GM18873 (cell line): ENCODE results near the gene IQCK.

Experiments
- ATAC-seq: cut with Tn5 transposase; IDR thresholded peaks from one replicate; pipeline ENCODE4 v1.9.1; 2021; ENCODE audit warnings: mild to moderate bottlenecking, moderate library complexity, moderate number of reproducible peaks; ENCODE audit not compliant: unreplicated experiment, low FRiP score

The IQCK gene

GRCh38 chr16:19876501-19877059, 158.5 kb downstream of the IQCK start:
- ATAC-seq = no peak

- no peak for ATAC-seq
These were observed 160.7 kb downstream of the IQCK start for GRCh38 chr16:19878757-19879156.

DNA sequence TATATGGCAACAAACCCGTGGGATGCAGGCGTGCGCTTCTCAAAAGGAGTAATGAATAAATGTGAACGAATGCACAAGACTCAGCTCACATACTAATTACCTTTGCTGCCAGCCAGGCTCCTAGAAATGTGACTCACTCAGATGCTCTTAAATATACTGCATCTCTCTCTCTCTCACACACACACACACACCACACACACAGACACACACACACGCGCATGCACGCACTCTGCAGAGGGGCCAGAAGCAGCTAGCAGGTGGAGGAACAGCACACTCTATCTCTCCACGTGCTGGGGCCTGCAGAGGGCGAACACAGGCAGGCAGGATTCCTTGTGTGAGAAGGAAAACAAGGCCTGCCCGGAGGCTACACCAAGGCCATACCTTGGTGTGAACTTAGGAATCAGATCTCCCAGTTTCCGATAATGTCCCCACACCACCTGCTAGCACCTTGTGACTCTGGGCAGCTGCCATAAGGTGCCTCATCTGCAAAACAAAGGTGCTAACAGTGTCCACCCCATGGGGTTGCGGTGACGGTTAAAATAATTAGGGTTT, 161.2 kb downstream of the IQCK start:
- no peak for ATAC-seq

DNA sequence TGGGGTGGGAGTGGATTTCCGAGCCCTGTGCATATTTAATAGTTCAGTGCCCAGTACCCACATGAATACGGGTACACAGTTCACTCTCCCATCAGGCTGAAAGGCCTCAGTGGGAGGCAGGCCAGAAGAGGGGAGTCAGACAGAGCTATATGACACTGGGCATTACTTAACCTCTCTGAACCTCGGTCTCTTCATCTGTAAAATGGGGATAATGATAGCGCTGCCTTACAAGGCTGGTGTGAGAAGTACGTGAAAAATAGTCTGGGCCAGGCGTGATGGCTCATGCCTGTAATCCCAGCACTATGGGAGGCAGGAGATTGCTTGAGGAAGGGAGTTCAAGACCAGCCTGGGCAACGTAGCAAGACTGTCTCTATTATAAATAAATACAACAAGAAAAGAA, 163.0 kb downstream of the IQCK start:
- no peak for ATAC-seq

GRCh38 chr16:19881783-19882182, 163.7 kb downstream of the IQCK start:
- no peak for ATAC-seq

DNA sequence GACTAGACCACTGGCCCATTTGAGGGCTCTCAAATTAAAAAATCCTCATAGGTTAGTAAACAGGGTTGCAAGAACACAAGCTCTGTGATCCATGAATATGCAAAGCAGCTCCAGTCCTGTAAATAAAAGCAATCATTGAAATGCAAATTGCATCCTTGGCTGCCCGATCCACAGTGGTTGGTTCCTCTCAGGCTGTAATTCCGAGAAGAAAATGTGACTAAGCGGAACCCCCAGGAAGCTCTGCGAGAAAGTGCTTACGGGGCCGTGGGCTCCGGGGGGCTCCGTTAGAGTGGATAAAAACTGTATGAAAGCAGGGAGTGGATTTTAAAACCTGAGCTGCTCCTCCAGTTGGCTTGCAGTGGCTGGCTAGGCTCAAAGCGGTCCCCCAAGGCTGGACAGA, 164.1 kb downstream of the IQCK start:
- no peak for ATAC-seq

GRCh38 chr16:19882646-19883045, 164.6 kb downstream of the IQCK start:
- ATAC-seq = no peak

GRCh38 chr16:19883296-19883965, 165.4 kb downstream of the IQCK start:
- ATAC-seq = no peak

DNA sequence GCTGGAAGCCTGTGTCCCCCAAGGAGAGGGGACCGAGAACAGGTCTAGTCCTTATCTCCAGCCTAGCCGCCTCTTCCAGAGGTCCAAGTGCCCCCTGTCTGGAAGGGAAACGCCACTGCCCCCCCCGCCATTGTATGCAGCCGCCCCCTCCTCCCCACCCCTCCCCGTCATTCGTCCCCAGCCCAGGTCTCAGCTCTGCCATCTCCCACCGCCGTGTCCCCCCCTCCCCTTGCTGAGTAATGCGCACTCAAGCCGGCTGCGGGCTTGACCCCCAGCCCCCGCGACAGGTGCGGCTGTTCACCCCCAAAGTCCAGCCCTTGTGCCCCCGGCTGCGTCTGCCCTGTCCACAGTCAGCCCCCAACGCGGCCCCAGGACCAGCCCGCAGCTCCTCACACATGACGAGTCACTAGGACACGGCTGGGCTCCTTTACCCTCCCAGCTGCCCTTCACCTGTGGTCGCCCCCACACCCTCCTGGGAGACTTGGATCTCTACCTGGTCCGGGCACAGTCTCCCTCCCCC, 166.0 kb downstream of the IQCK start:
- no peak for ATAC-seq

GRCh38 chr16:19884611-19885450, 166.8 kb downstream of the IQCK start, which contains the start of gene GPRC5B:
Gene GPRC5B (minus strand): TSS chr16:19884848. CDS start chr16:19872845, 12,003 bp downstream.
- ATAC-seq = no peak

- ATAC-seq = no peak
These were observed 167.5 kb downstream of the IQCK start for GRCh38 chr16:19885451-19886072.

DNA sequence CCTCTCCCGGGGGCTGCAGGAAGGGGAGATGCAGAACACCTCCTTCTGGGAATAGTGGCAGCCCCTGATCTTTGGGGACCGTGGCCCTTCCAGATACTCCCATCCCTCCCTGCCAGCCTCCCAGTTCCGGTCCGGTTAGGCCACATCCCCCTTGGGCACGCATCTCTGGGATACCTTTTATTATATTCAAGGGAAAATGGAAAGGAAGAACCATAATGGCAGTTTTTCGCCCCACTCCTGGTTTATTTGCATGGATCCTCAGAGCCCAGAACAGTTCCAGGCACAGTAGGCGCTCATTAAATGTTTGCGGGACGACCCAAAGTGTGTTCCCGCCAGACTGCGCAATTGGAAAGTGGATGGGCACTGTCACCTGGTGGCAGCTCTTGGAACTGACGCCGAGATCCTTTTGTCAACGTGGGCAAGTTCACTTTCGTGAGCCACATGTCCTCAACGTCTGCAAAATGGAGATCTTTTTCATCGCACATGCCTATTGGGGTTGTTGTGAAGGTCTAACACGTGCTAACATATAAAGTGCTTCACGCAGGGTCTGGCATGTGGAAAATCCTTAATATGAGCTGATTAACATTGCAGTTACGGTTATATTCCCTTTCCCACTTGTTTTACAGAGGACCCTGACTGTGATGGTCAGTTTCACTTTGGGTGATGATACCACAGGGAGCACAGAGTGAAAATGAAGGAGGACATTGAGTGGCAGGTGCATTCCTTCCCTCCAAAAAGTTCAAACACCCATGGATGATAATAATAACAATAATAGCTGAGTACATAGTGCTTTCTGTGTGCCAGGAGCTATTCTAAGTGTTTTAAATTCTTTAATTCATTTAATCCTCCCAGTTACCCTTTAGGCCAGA, 168.2 kb downstream of the IQCK start:
- no peak for ATAC-seq

- ATAC-seq = no peak
These were observed 170.8 kb downstream of the IQCK start for GRCh38 chr16:19888834-19889233.

- ATAC-seq = no peak
These were observed 172.8 kb downstream of the IQCK start for GRCh38 chr16:19890901-19891300.

DNA sequence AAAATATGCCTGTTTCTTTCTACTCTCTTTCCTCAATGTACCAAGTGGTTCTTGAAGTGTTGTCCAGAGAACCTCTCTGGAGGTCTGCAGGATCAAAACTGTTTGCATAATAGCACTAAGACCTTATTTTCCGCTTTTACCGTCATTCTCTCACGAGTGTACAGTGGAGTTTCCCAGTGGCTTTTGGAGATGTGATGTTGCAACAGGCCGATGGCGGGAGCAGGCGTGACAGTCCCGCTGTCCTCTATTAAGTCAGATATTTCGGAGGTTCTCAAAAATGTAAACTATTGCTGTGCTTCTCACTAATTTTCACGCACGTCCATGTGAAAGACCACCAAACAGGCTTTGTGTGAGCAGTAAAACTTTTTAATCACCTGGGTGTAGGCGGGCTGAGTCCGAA, 174.8 kb downstream of the IQCK start:
- ATAC-seq = no peak

DNA sequence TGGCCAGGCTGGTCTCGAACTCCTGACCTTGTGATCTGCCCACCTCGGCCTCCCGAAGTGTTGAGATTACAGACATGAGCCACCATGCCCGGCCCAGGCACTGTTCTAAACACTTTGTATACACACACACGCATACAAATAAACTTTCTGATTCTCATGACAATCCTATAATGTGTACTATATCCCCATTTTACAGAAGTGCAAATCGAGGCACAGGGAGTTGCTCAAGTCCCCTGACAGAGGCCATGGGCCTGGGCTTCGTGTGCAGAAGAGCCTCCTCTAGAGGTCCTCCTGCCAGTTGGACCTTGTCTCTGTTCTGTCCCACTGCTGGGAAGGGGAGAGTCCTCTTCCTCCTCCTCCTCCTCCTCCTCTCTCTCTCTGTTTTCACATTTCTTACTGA, 176.5 kb downstream of the IQCK start:
- ATAC-seq = no peak

GRCh38 chr16:19896951-19897350, 178.9 kb downstream of the IQCK start:
- no peak for ATAC-seq

DNA sequence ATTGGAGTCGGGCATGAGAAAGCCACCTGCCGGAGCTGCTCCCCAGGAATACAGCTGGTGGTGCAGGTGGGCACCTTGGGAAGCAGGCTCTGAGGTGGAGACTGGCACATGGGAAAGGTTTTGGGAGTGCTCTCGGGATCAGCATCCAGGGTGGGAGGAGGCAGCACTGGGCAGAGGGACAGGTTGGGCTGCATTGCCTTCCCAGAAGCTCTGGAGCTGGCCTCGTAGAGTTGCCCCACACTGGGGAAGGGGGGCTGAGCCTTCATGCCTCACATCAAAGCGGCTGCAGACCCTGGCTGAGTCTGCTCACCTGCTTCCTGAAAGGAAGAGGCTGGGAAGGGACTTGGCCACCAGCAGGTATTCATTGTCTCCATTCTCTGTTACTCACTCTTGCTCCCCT, 180.1 kb downstream of the IQCK start:
- ATAC-seq = no peak

GRCh38 chr16:19898924-19899604, 181.0 kb downstream of the IQCK start:
- no peak for ATAC-seq
